ENCODE results near the gene ITGAV. TPM values are rescaled to one million over a fixed set of nuclear protein-coding genes. Genes with fewer than 3 reads are reported as not detected.

The ITGAV gene
- total RNA-seq, 1 donor from 2014 or later: 69.1 TPM

DNA sequence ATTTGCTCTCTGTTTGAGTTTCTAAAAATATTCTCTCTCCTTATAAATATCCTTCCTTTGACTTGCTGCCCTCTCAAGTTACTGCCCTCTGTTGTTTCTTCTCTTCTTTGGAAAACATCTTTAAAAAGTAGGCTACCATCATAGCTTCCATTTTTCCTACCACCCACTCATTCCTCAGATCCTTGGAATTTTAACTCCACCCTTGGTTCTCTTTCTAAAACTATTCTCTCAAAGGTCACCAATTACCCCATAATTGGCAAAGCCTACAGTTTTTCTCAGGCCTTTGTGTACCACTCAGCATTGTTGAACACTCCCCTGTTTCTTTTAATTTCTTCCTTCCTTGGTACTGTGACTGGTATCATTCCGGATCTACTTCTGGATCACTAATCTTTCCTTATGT, 43.0 kb upstream of the ITGAV start:
- TF ChIP-seq, protein P1, sequence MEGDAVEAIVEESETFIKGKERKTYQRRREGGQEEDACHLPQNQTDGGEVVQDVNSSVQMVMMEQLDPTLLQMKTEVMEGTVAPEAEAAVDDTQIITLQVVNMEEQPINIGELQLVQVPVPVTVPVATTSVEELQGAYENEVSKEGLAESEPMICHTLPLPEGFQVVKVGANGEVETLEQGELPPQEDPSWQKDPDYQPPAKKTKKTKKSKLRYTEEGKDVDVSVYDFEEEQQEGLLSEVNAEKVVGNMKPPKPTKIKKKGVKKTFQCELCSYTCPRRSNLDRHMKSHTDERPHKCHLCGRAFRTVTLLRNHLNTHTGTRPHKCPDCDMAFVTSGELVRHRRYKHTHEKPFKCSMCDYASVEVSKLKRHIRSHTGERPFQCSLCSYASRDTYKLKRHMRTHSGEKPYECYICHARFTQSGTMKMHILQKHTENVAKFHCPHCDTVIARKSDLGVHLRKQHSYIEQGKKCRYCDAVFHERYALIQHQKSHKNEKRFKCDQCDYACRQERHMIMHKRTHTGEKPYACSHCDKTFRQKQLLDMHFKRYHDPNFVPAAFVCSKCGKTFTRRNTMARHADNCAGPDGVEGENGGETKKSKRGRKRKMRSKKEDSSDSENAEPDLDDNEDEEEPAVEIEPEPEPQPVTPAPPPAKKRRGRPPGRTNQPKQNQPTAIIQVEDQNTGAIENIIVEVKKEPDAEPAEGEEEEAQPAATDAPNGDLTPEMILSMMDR (IDR thresholded peaks at IDR 0.05; ENCODE audit: unreplicated experiment): no peak
- DNase-seq (ENCODE audit: low spot score, unreplicated experiment): no peak
- peaks cover 3% of the 10 kb centered on the region for H3K9me3 Mint-ChIP-seq (ENCODE audit: low read depth)
- no peaks in the 10 kb centered on the region for H3K36me3 Mint-ChIP-seq (ENCODE audit: insufficient read depth)
- peaks cover 18% of the 10 kb centered on the region for H3K4me1 Mint-ChIP-seq (ENCODE audit: low read depth)
- H3K27ac Mint-ChIP-seq: no peak overlapping the region
- H3K4me3 Mint-ChIP-seq (ENCODE audit: low read depth): no peak overlapping the region
- no peaks in the 10 kb centered on the region for H3K27me3 Mint-ChIP-seq

DNA sequence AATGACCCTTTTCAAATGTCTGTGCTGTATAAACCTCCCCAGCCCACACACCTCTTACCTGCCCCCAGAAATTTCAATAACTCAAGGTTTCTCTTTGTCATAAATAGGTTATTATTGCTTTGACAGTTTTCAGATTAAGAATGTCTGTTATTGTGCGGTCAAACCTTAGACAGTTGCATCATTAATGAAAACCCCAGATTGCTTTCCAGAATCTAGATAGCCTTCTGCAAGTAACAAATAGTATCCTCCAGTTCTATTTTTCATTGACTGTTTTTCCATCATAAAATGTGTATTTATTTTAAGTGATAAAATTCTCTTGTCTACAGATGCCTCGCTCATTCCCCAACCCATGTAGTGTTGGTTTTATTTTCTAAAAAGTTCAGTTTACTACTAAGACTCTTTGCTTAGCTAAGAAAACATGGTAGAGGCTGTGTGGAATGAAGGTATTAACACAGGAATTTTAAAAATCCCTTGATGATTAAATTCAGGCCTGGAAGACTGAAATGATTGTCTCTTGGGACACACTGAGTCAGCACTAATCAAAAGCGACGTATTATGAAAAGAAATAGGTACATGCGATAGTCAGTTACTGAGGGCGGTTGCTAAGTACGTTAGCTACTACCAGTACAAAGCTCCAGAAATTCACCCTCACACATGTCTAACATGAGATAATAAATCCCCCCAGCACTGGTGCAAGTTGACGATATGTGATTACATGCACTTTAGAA, 38.4 kb upstream of the ITGAV start:
- Mint-ChIP-seq H3K4me3 (ENCODE audit: low read depth) (no peak overlapping the region), H3K4me1 (ENCODE audit: low read depth) (no peaks in the 10 kb centered on the region), H3K27me3 (no peaks in the 10 kb centered on the region), H3K27ac (no peak overlapping the region), H3K9me3 (ENCODE audit: low read depth) (peaks cover 3% of the 10 kb centered on the region), H3K36me3 (ENCODE audit: insufficient read depth) (no peaks in the 10 kb centered on the region)
- TF ChIP-seq, protein P1 (IDR thresholded peaks at IDR 0.05; ENCODE audit: unreplicated experiment): no peak
- DNase-seq (ENCODE audit: low spot score, unreplicated experiment): no peak

DNA sequence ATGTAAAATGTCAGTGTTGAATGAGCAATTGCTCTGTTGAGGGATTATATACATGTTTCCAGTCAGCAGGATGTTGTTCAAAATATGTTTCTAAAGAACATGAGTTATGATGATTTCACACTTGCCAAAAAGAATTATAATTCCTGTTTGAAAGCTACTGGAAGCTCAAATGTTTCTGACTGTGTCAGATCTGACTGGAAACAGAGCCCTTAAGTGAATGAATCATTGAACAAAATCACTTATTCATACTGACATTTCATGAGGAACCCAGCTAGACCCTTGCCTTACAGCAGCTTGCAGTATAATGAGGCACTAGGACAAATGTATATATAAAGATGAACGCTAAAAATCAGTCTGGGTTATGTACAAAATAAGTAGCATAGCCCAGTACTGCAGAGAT, 35.4 kb upstream of the ITGAV start:
- Mint-ChIP-seq H3K36me3 (ENCODE audit: insufficient read depth) (no peaks in the 10 kb centered on the region), H3K4me3 (ENCODE audit: low read depth) (no peak overlapping the region), H3K27ac (no peak overlapping the region), H3K9me3 (ENCODE audit: low read depth) (peaks cover 3% of the 10 kb centered on the region), H3K4me1 (ENCODE audit: low read depth) (no peaks in the 10 kb centered on the region), H3K27me3 (no peaks in the 10 kb centered on the region)
- DNase-seq (ENCODE audit: low spot score, unreplicated experiment): no peak
- TF ChIP-seq, protein P1 (IDR thresholded peaks at IDR 0.05; ENCODE audit: unreplicated experiment): no peak

DNA sequence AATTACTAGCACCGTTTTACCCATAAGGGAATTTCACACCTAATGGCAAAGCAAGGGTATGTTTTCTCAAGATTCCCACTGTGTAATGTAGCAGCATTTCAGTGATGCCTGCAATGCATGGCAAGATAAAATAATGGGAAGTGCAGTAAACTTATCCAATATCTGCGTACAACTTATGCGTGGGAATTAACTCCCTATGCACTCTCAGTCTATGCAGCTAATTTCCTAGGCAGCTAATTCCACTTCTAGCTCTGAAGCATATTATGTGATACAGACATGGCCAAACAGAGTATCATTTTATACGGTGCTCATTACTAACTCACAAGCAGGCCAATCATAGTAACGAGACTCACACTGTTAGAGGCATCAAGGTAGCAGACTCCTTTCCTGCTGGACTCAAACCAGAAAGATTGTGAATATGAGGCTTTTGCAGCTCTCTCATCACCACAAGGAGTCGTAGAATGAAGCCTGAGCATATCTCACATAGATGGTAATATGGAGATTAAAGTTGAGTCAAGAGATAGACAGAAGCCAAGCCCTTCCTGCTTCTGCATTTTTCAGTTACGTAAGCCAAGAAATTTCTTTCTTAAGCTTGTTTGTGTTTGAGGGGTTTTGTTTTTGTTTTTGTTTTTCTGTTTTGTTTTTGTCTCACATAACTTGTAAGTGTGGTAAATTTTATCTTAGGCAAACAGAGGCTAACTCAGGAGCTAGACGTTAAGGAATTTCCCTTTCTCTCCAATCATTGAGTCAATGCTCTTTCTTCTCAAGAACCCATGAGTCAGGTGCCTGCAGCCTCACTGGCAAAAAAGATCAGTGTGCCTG, 34.8 kb upstream of the ITGAV start:
- H3K9me3 Mint-ChIP-seq (ENCODE audit: low read depth): peaks cover 3% of the 10 kb centered on the region
- no peak overlapping the region for H3K27ac Mint-ChIP-seq
- H3K4me3 Mint-ChIP-seq (ENCODE audit: low read depth): no peak overlapping the region
- H3K27me3 Mint-ChIP-seq: no peaks in the 10 kb centered on the region
- H3K4me1 Mint-ChIP-seq (ENCODE audit: low read depth): no peaks in the 10 kb centered on the region
- H3K36me3 Mint-ChIP-seq (ENCODE audit: insufficient read depth): no peaks in the 10 kb centered on the region
- TF ChIP-seq, protein P1 (IDR thresholded peaks at IDR 0.05; ENCODE audit: unreplicated experiment): no peak
- no peak for DNase-seq (ENCODE audit: low spot score, unreplicated experiment)

DNA sequence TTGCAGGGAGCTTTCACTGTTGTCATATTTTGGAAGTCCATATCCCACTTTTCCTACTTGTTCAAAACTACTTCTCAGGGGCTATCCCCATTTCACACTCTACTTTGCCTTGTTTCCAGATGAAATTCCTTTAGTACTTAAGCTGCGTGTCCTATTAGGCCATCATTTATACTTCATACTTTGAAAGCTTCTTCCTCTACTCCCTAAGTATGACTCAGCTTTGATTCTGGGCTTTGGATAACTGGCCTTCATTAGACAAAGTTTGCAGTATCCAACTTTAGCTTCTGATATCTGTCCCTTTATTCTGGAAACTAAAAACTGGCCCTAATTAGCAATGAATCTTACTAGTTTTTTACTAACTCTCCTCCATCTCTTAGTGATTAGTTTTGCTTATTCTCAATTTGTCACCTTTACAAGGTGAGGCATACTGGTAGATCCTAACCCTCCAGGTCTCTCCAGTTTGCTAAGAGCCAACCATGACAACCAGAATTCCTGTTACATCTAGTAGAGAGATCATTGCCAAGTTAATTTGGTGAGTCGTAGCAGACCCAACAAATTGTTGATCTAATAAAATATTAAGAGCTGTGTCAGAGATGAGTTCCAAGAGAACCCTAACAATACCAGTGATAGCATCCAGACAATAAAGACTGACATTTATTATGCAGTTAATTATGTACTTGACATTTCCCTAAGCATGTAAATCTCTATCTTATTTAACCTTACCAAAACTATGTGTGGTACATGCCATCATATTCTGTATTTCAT, 31.2 kb upstream of the ITGAV start:
- DNase-seq (ENCODE audit: low spot score, unreplicated experiment): no peak
- peaks cover 5% of the 10 kb centered on the region for H3K36me3 Mint-ChIP-seq (ENCODE audit: insufficient read depth)
- no peaks in the 10 kb centered on the region for H3K27me3 Mint-ChIP-seq
- H3K4me1 Mint-ChIP-seq (ENCODE audit: low read depth): peaks cover 5% of the 10 kb centered on the region
- peaks cover 7% of the 10 kb centered on the region for H3K9me3 Mint-ChIP-seq (ENCODE audit: low read depth)
- TF ChIP-seq, protein P1 (IDR thresholded peaks at IDR 0.05; ENCODE audit: unreplicated experiment): no peak
- H3K27ac Mint-ChIP-seq: no peak overlapping the region
- H3K4me3 Mint-ChIP-seq (ENCODE audit: low read depth): no peak overlapping the region

Measured in progenitor cell of endocrine pancreas (in vitro differentiated cells).